Lung (tissue), 12 donors: Measurements from ENCODE around the gene PAFAH1B1. TPM values are rescaled to one million over a fixed set of nuclear protein-coding genes. Genes with fewer than 3 reads are reported as not detected.

ENCODE experiments used
- ATAC-seq: fragments of 200-7000 bp; cut with Tn5 transposase; one replicate; pipeline ENCODE4 v1.9.1; 2020; ENCODE audit warnings: moderate number of reproducible peaks; ENCODE audit not compliant: insufficient read depth, low FRiP score
- DNase-seq, 3 donors: peaks; one replicate each; pipeline ENCODE4 v3.0.0-alpha.2; 2013 to 2017
- H3K27ac ChIP-seq, 2 donors: one replicate each; pipeline ENCODE4 v1.5.1; 2013; ENCODE audit warnings: mild to moderate bottlenecking in 2 of 2, moderate library complexity in 2 of 2, control low read depth in 1 of 2, inconsistent platforms in 1 of 2, low read depth in 1 of 2, low read length in 1 of 2
- H3K27me3 ChIP-seq, 3 donors: one replicate each; pipeline ENCODE4 v1.5.1; 2013; ENCODE audit warnings: low read length in 2 of 3; ENCODE audit not compliant: control insufficient read depth in 3 of 3, insufficient read depth in 3 of 3
- H3K36me3 ChIP-seq, 4 donors: one replicate each; pipeline ENCODE4 v1.5.1; 2013; ENCODE audit warnings: low read length in 4 of 4, mild to moderate bottlenecking in 1 of 4, moderate library complexity in 1 of 4; ENCODE audit not compliant: control insufficient read depth in 4 of 4, insufficient read depth in 4 of 4
- H3K4me1 ChIP-seq, 5 donors: one replicate each; pipeline ENCODE4 v1.5.1; 2013; ENCODE audit warnings: low read length in 5 of 5, mild to moderate bottlenecking in 2 of 5, moderate library complexity in 1 of 5; ENCODE audit not compliant: control insufficient read depth in 5 of 5, insufficient read depth in 5 of 5
- H3K4me3 ChIP-seq: one replicate; pipeline ENCODE4 v1.5.1; 2013; ENCODE audit warnings: mild to moderate bottlenecking, control low read depth, moderate library complexity
- H3K9ac ChIP-seq, 2 donors: one replicate each; pipeline ENCODE4 v1.5.1; 2013; ENCODE audit warnings: low read length in 2 of 2, control low read depth in 1 of 2; ENCODE audit not compliant: insufficient read depth in 1 of 2
- H3K9me3 ChIP-seq, 4 donors: one replicate each; pipeline ENCODE4 v1.5.1; 2013; ENCODE audit warnings: low read length in 3 of 4, mild to moderate bottlenecking in 1 of 4, moderate library complexity in 1 of 4; ENCODE audit not compliant: control insufficient read depth in 4 of 4, insufficient read depth in 3 of 4
- CTCF ChIP-seq: IDR thresholded peaks from 2 replicates; pipeline ENCODE4 v1.5.1; 2012; ENCODE audit warnings: mild to moderate bottlenecking; ENCODE audit errors: control extremely low read depth, extremely low read depth
- WGBS, 2 donors: extraction: QIAGEN DNeasy Blood & Tissue Kit; methylation state at CpG; one replicate each; pipeline ENCODE4 v1.1.7; 2013; 5-methylcytosine and 5-hydroxymethylcytosine counted together
- polyA plus RNA-seq, 2 donors: library from polyadenylated mRNA; stranded (reverse); fragments of 200-250 nt; gene quantifications; one replicate each; pipeline ENCODE4 v1.2.1, GENCODE V29; 2013
- total RNA-seq, 2 donors: library from RNA; depleted of rRNA in 1 of 2; stranded (reverse); fragments of >200 nt in 1 of 2; gene quantifications; one replicate each; pipeline ENCODE4 v1.2.1, GENCODE V29; 2014 to 2021
- donor health status: control.
- donor health status: control.
- donor health status: Bipolar disorder and iron deficiency.
- donor health status: healthy.
- donor health status: DM: yes; HTN: yes; CAD: no.

The PAFAH1B1 gene
- total and polyA plus RNA-seq, 4 donors, result 53.4 to 182 (median 85.5) TPM

GRCh38 chr17:2580151-2580550 is 13.3 kb upstream of the PAFAH1B1 start:
- no peak for TF ChIP-seq CTCF
- DNase-seq (no peak), ATAC-seq (no peak)

GRCh38 chr17:2580661-2581060 is 12.8 kb upstream of the PAFAH1B1 start:
- Histone ChIP-seq H3K4me1 (no peaks in the 10 kb centered on the region), H3K36me3 (no peaks in the 10 kb centered on the region), H3K27me3 (no peaks in the 10 kb centered on the region), H3K4me3 (no peak overlapping the region), H3K9me3 (no peaks in the 10 kb centered on the region), H3K9ac (no peak overlapping the region), H3K27ac (no peak overlapping the region)
- ATAC-seq, result no peak
- no peak for TF ChIP-seq CTCF
- 68 to 72% methylated on average over 5 of the region's 5 CpGs for WGBS, 2 donors
- peak in 2 of 3 donors; percentile 14 to 16 for DNase-seq

More at GRCh38 chr17:2580151-2580550, 13.3 kb upstream of the PAFAH1B1 start:
- no peaks in the 10 kb centered on the region for H3K36me3 ChIP-seq
- no peaks in the 10 kb centered on the region for H3K27me3 ChIP-seq
- H3K9ac ChIP-seq, result no peak overlapping the region
- 75 to 79% methylated on average over 4 of the region's 4 CpGs for WGBS, 2 donors
- no peak overlapping the region for H3K27ac ChIP-seq
- H3K9me3 ChIP-seq, result no peaks in the 10 kb centered on the region
- H3K4me3 ChIP-seq, result no peak overlapping the region
- no peaks in the 10 kb centered on the region for H3K4me1 ChIP-seq

- H3K4me3 ChIP-seq, result no peak overlapping the region
- H3K9ac ChIP-seq, result no peak overlapping the region
- DNase-seq (no peak), ATAC-seq (no peak)
- TF ChIP-seq CTCF, result no peak
- H3K9me3 ChIP-seq, result no peaks in the 10 kb centered on the region
- H3K27ac ChIP-seq, result no peak overlapping the region
- H3K36me3 ChIP-seq, result no peaks in the 10 kb centered on the region
- no peaks in the 10 kb centered on the region for H3K27me3 ChIP-seq
- 97 to 98% methylated on average over 18 of the region's 18 CpGs for WGBS, 2 donors
- H3K4me1 ChIP-seq, result no peaks in the 10 kb centered on the region
Observed at GRCh38 chr17:2582493-2582892, 11.0 kb upstream of the PAFAH1B1 start.

GRCh38 chr17:2591040-2591640 is 2.3 kb upstream of the PAFAH1B1 start:
- no peak for ATAC-seq
- no peak for DNase-seq
- Histone ChIP-seq H3K36me3 (no peaks in the 10 kb centered on the region), H3K9ac (no peak overlapping the region), H3K9me3 (no peaks in the 10 kb centered on the region), H3K27ac (no peak overlapping the region), H3K4me3 (no peak overlapping the region), H3K27me3 (peaks cover 0 to 3% (median 0%) of the 10 kb centered on the region in 3 donors), H3K4me1 (peaks cover 0 to 17% (median 0%) of the 10 kb centered on the region in 5 donors)
- 95% methylated on average over 16 of the region's 16 CpGs for WGBS, 2 donors
- TF ChIP-seq CTCF, result no peak
